BJ (cell line): ENCODE results near the gene ZDHHC11. TPM values are rescaled to one million over a fixed set of nuclear protein-coding genes. Genes with fewer than 3 reads are reported as not detected.

ENCODE experiments used
- CTCF ChIA-PET: fragments of 350-600 bp; formaldehyde crosslinking; extraction: SDS; loops from one replicate; lab custom pipeline; 2021; ENCODE audit warnings: antibody characterized with exemption, inconsistent platforms; lab: Yijun Ruan, JAX
- POLR2A ChIA-PET: fragments of 300-600 bp; sonication (Branson Sonifier 250); formaldehyde crosslinking; extraction: SDS; loops from one replicate; lab custom pipeline; 2021; ENCODE audit warnings: antibody characterized with exemption; lab: Charles Lee
- DNase-seq: peaks from one replicate; pipeline ENCODE4 v3.0.0-alpha.2; 2011; ENCODE audit warnings: low read depth
- H3K27me3 ChIP-seq: 2 replicates; pipeline ENCODE4 v1.6.0; 2011; ENCODE audit warnings: low read length; ENCODE audit not compliant: control insufficient read depth, insufficient read depth
- H3K36me3 ChIP-seq: 2 replicates; pipeline ENCODE4 v1.5.1; 2011; ENCODE audit warnings: low read length; ENCODE audit not compliant: control insufficient read depth, insufficient read depth
- H3K4me3 ChIP-seq: 2 replicates; pipeline ENCODE4 v1.5.1; 2011; ENCODE audit warnings: low read depth, mild to moderate bottlenecking, control low read depth, low read length
- CTCF ChIP-seq: IDR thresholded peaks from 2 replicates; pipeline ENCODE4 v1.5.1; 2011; ENCODE audit warnings: low read depth, mild to moderate bottlenecking, control low read depth, inconsistent platforms, low read length, moderate library complexity; ENCODE audit not compliant: insufficient read depth
- polyA plus RNA-seq: library from polyadenylated mRNA; depleted of rRNA; stranded (reverse); fragments of >200 nt; gene quantifications from 2 replicates; pipeline ENCODE4 v1.2.3, GENCODE V29; 2011

ZDHHC11 gene
- polyA plus RNA-seq, 1 experiment: 0.15 TPM

DNA sequence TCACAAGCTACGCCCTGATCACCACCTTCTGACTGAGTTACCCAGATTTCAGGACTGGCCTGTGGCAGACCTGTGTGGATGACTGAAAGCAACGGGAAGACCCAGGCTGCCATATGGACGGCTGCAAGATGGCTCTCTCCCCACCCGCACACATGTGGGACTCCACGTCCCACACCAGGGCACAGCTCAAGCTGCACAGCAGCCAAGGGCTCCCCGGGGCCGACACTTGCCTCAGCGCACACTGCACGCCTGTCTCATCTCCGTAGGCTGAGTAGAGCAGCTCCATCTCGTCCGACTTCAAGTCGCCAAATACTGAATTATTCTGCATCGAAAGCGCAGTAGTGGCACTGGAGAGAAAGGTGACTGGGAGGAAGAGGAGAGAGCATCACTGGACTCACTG is 27.3 kb upstream of the ZDHHC11 start:
- no peaks in the 10 kb centered on the region for H3K27me3 ChIP-seq
- ChIA-PET POLR2A (no interaction called here), CTCF (no interaction called here)
- no peak overlapping the region for H3K4me3 ChIP-seq
- no peak for TF ChIP-seq CTCF
- H3K36me3 ChIP-seq: peaks cover 30% of the 10 kb centered on the region
- DNase-seq: no peak

GRCh38 chr5:876398-877365 is 25.9 kb upstream of the ZDHHC11 start:
- peaks cover 27% of the 10 kb centered on the region for H3K36me3 ChIP-seq
- no peak overlapping the region for H3K4me3 ChIP-seq
- CTCF ChIA-PET: no interaction called here
- H3K27me3 ChIP-seq: no peaks in the 10 kb centered on the region
- TF ChIP-seq CTCF: no peak
- POLR2A ChIA-PET: no interaction called here
- no peak for DNase-seq

- DNase-seq: no peak
- Histone ChIP-seq H3K36me3 (peaks cover 29% of the 10 kb centered on the region), H3K27me3 (no peaks in the 10 kb centered on the region), H3K4me3 (no peak overlapping the region)
- TF ChIP-seq CTCF: no peak
- ChIA-PET POLR2A (no interaction called here), CTCF (no interaction called here)
These were observed 25.1 kb upstream of the ZDHHC11 start for GRCh38 chr5:875931-876330.

- Histone ChIP-seq H3K27me3 (no peaks in the 10 kb centered on the region), H3K36me3 (peaks cover 38% of the 10 kb centered on the region), H3K4me3 (no peak overlapping the region)
- no peak for DNase-seq
- ChIA-PET POLR2A (no interaction called here), CTCF (no interaction called here)
- TF ChIP-seq CTCF: no peak
These were observed 22.5 kb upstream of the ZDHHC11 start for GRCh38 chr5:873328-873727.

DNA sequence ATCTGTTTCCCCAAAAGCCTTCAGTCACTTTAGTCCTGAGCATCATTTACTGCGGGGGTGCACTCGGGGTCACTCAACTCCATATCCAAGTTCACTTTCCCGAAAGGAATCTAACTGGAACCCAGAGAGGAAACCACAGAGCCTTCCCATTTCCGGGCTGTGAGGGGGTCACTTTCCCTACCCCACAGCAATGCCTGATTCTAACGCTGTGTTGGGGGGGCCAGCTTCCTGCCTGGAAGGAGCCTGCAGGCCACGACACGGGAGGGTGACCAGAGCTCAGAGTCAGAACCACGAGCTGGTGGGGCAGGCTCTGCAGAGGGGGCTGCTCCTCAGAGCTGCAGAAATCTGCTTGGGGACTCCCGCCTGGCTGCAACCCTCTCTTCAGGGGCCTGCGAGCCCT is 21.5 kb upstream of the ZDHHC11 start:
- TF ChIP-seq CTCF: no peak
- Histone ChIP-seq H3K27me3 (no peaks in the 10 kb centered on the region), H3K4me3 (no peak overlapping the region), H3K36me3 (peaks cover 38% of the 10 kb centered on the region)
- ChIA-PET CTCF (no interaction called here), POLR2A (no interaction called here)
- no peak for DNase-seq
